HL-60 (cell line): ENCODE measurements around the gene DOK5.

Experiments used
- CTCF ChIP-seq: IDR thresholded peaks from one replicate; pipeline ENCODE4 v1.5.1; 2011; ENCODE audit warnings: low read length, control low read depth, inconsistent platforms; ENCODE audit not compliant: insufficient read depth
- POLR2AphosphoS5 ChIP-seq: IDR thresholded peaks from 2 replicates; pipeline ENCODE4 v1.6.1; 2012; ENCODE audit warnings: low read depth

- TF ChIP-seq CTCF (no peak), POLR2AphosphoS5 (no peak)
Observed at GRCh38 chr20:54456423-54456822, 19.0 kb upstream of the DOK5 start.
